ENCODE results near the gene ZNF32.
"Not testable (repeated sequence)": the region's sequence is repeated elsewhere in the genome, so short reads cannot be mapped to it uniquely, and the experiment has no call there.

The ZNF32 gene

DNA sequence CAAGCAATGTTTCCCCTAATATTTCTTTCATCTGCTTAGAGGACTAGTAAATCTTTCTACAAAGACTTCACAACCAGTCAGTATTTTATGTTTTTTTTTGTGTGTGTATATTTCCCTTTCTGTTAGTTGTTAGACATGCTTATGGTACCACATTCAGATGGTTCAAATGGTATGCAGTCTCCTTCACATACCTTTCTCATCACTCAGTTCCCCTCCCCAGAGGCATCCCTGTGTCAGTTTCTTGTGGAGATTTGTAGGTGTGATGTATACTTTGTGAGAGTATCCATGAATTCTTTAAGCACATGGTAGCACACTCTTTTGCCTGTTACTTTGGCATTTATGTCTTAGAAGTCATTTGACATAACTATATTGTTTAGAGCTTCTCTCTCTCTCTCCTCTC is 38.0 kb downstream of the ZNF32 start:
- H3K27me3 ChIP-seq (ENCODE audit: control insufficient read depth in 1 of 2, insufficient read depth in 2 of 2, low read length in 2 of 2), result no peaks in the 10 kb centered on the region
- H3K36me3 ChIP-seq (ENCODE audit: control insufficient read depth in 1 of 2, insufficient read depth in 2 of 2, low read length in 2 of 2), result peaks cover 14 to 40% of the 10 kb centered on the region in 2 donors
- H3K9ac ChIP-seq (ENCODE audit: low read depth in 1 of 2, low read length in 2 of 2), result no peak overlapping the region
- H3K27ac ChIP-seq (ENCODE audit: low read depth, low read length), result no peak overlapping the region
- no peak overlapping the region for H3K4me3 ChIP-seq (ENCODE audit: low read depth in 1 of 2, low read length in 2 of 2)
- H3K9me3 ChIP-seq (ENCODE audit: control insufficient read depth in 1 of 2, low read length in 2 of 2), result peaks cover 3 to 4% of the 10 kb centered on the region in 2 donors
- peaks cover 0 to 8% of the 10 kb centered on the region in 2 donors for H3K4me1 ChIP-seq (ENCODE audit: control insufficient read depth in 1 of 2, insufficient read depth in 2 of 2, low read length in 2 of 2)

DNA sequence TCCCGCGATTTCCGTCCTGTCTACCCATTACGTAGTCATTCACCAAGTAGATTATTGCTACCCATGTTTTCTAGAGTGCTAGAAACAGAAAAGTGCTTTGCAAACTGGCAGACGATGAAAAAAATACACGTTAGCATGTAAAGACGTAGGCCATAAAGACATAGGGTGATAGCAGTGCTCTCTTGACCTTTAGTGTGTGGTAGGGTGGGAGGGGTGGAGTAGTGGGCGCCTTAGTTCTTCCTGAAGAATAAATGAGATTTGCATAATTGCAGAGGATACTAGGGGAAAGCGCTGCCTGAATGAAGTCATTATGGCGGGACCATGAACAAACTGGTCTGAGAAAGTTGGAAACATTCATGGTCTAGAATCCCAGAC is 41.5 kb downstream of the ZNF32 start:
- no peaks in the 10 kb centered on the region for H3K9me3 ChIP-seq (ENCODE audit: control insufficient read depth in 1 of 2, low read length in 2 of 2)
- H3K4me3 ChIP-seq (ENCODE audit: low read depth in 1 of 2, low read length in 2 of 2), result peak overlapping the region; percentile 72 to 84
- peaks cover 3 to 16% of the 10 kb centered on the region in 2 donors for H3K36me3 ChIP-seq (ENCODE audit: control insufficient read depth in 1 of 2, insufficient read depth in 2 of 2, low read length in 2 of 2)
- peak overlapping the region in 1 of 2 donors; percentile 48 for H3K9ac ChIP-seq (ENCODE audit: low read depth in 1 of 2, low read length in 2 of 2)
- H3K27ac ChIP-seq (ENCODE audit: low read depth, low read length), result no peak overlapping the region
- peaks cover 0 to 8% of the 10 kb centered on the region in 2 donors for H3K4me1 ChIP-seq (ENCODE audit: control insufficient read depth in 1 of 2, insufficient read depth in 2 of 2, low read length in 2 of 2)
- no peaks in the 10 kb centered on the region for H3K27me3 ChIP-seq (ENCODE audit: control insufficient read depth in 1 of 2, insufficient read depth in 2 of 2, low read length in 2 of 2)

DNA sequence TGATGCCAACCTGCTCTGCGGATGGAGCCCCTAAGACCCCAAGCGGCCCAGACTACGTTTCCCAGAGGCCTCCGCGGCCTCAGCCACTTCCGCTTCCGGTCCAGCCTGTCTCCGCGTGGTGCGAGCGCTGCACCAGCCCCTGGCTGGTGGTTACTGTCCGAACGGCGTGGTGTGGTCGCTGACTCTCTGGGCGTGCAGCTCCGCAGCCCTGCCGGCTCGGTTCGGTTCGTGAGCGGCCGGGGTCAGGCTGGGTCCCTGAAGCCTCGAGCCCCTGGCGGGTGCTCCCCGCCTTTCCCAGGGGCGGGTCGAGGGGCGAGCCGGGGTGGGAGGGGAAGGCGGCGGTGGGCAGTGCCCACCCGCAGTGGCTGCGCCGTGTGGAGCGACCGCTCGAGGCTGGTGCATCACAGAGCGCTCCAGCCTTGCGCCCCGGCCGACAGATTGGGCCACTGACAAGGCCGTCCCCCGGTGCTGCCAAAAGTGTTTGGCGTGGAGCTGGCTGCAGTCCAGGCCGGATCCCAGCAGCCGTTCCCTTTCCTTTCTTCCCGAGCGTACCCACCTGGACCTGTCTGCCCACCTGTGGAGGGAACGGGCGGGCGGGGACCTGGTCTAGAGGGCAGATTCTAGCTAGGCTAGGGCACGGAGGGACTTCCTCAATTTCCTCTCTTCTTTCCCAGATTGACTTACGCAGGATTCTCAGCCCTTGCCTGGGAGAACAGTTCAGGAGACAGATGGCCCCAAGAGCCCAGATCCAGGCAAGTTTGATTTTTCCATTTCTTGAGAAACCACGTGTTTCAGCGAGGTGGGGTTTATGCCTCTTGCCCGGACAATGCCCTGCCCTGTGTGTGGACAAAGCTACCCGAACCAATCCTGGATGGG is 42.1 kb downstream of the ZNF32 start, which contains the start of gene ZNF485:
TSS of gene ZNF485 (plus strand) at position 116 of the 876 bp plus-strand sequence. CDS start at position 729, 613 bp downstream.
- no peaks in the 10 kb centered on the region for H3K9me3 ChIP-seq (ENCODE audit: control insufficient read depth in 1 of 2, low read length in 2 of 2)
- H3K9ac ChIP-seq (ENCODE audit: low read depth in 1 of 2, low read length in 2 of 2), result peak within 1 kb of the TSS; percentile 48 to 57
- peaks cover 0 to 8% of the 10 kb centered on the region in 2 donors for H3K4me1 ChIP-seq (ENCODE audit: control insufficient read depth in 1 of 2, insufficient read depth in 2 of 2, low read length in 2 of 2)
- H3K36me3 ChIP-seq (ENCODE audit: control insufficient read depth in 1 of 2, insufficient read depth in 2 of 2, low read length in 2 of 2), result peaks cover 3 to 16% of the 10 kb centered on the region in 2 donors
- no peak within 1 kb of the TSS for H3K27ac ChIP-seq (ENCODE audit: low read depth, low read length)
- no peaks in the 10 kb centered on the region for H3K27me3 ChIP-seq (ENCODE audit: control insufficient read depth in 1 of 2, insufficient read depth in 2 of 2, low read length in 2 of 2)
- H3K4me3 ChIP-seq (ENCODE audit: low read depth in 1 of 2, low read length in 2 of 2), result peak within 1 kb of the TSS; percentile 72 to 84

DNA sequence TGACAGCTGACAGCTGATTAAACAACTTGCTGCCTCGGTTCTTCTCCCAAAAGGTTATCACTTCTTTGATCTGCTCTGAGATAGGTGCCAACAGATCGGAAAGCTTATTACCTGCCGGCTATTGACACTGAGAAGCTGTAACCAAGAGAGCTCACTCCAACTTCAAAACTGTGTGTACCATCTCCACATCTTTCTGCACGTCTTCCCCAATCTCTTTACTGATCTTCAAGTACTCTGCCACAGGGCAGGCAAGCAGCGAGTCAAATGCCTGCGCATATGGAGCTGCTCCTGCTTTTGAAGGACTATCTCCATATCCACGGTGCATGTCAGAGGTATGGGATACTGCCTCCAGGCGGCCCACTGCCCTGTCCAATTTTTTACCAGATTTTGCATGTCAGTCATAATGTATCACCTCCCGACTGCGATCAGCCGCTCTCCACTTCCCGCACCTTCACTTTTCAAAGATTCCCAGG is 42.8 kb downstream of the ZNF32 start:
- no peak overlapping the region for H3K27ac ChIP-seq (ENCODE audit: low read depth, low read length)
- H3K9ac ChIP-seq (ENCODE audit: low read depth in 1 of 2, low read length in 2 of 2), result peak overlapping the region in 1 of 2 donors; percentile 57

DNA sequence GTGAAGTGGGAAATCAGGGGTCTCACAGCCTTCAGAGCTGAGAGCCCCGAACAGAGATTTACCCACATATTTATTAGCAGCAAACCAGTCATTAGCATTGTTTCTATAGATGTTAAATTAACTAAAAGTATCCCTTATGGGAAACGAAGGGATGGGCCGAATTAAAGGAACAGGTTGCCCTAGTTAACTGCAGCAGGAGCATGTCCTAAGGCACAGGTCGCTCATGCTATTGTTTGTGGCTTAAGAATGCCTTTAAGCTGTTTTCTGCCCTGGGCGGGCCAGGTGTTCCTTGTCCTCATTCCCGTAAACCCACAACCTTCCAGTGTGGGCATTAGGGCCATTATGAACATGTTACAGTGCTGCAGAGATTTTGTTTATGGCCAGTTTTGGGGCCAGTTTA is 47.1 kb downstream of the ZNF32 start:
- H3K9ac ChIP-seq (ENCODE audit: low read depth in 1 of 2, low read length in 2 of 2); H3K4me3 ChIP-seq (ENCODE audit: low read depth in 1 of 2, low read length in 2 of 2); H3K27ac ChIP-seq (ENCODE audit: low read depth, low read length); H3K36me3 ChIP-seq (ENCODE audit: control insufficient read depth in 1 of 2, insufficient read depth in 2 of 2, low read length in 2 of 2); H3K4me1 ChIP-seq (ENCODE audit: control insufficient read depth in 1 of 2, insufficient read depth in 2 of 2, low read length in 2 of 2); H3K27me3 ChIP-seq (ENCODE audit: control insufficient read depth in 1 of 2, insufficient read depth in 2 of 2, low read length in 2 of 2); H3K9me3 ChIP-seq (ENCODE audit: control insufficient read depth in 1 of 2, low read length in 2 of 2): not testable (repeated sequence)

More for the DNA sequence above, 42.8 kb downstream of the ZNF32 start:
- H3K36me3 ChIP-seq (ENCODE audit: control insufficient read depth in 1 of 2, insufficient read depth in 2 of 2, low read length in 2 of 2), result peaks cover 3 to 11% of the 10 kb centered on the region in 2 donors
- no peaks in the 10 kb centered on the region for H3K9me3 ChIP-seq (ENCODE audit: control insufficient read depth in 1 of 2, low read length in 2 of 2)
- H3K4me3 ChIP-seq (ENCODE audit: low read depth in 1 of 2, low read length in 2 of 2), result peak overlapping the region; percentile 72 to 84
- peaks cover 0 to 8% of the 10 kb centered on the region in 2 donors for H3K4me1 ChIP-seq (ENCODE audit: control insufficient read depth in 1 of 2, insufficient read depth in 2 of 2, low read length in 2 of 2)
- no peaks in the 10 kb centered on the region for H3K27me3 ChIP-seq (ENCODE audit: control insufficient read depth in 1 of 2, insufficient read depth in 2 of 2, low read length in 2 of 2)

DNA sequence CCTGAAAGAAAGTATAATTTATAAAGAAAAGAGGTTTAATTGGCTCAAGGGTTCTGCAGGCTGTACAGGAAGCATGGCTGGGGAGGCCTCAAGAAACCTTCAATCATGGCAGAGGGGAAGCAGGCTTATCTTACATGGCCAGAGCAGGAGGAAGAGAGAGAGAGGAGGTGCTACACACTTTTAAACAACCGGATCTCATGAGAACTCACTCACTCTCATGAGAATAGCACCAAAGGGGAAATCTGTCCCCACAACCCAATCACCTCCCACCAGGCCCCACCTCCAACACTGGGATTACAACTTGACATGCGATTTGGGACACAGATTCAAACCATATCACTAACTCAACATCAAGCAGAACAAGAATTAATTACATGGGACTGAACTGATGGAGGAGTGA is 49.3 kb downstream of the ZNF32 start:
- no peak overlapping the region for H3K27ac ChIP-seq (ENCODE audit: low read depth, low read length)
- no peaks in the 10 kb centered on the region for H3K27me3 ChIP-seq (ENCODE audit: control insufficient read depth in 1 of 2, insufficient read depth in 2 of 2, low read length in 2 of 2)
- H3K36me3 ChIP-seq (ENCODE audit: control insufficient read depth in 1 of 2, insufficient read depth in 2 of 2, low read length in 2 of 2), result no peaks in the 10 kb centered on the region
- no peaks in the 10 kb centered on the region for H3K9me3 ChIP-seq (ENCODE audit: control insufficient read depth in 1 of 2, low read length in 2 of 2)
- H3K4me1 ChIP-seq (ENCODE audit: control insufficient read depth in 1 of 2, insufficient read depth in 2 of 2, low read length in 2 of 2), result peaks cover 18 to 21% of the 10 kb centered on the region in 2 donors
- no peak overlapping the region for H3K9ac ChIP-seq (ENCODE audit: low read depth in 1 of 2, low read length in 2 of 2)
- H3K4me3 ChIP-seq (ENCODE audit: low read depth in 1 of 2, low read length in 2 of 2), result no peak overlapping the region

DNA sequence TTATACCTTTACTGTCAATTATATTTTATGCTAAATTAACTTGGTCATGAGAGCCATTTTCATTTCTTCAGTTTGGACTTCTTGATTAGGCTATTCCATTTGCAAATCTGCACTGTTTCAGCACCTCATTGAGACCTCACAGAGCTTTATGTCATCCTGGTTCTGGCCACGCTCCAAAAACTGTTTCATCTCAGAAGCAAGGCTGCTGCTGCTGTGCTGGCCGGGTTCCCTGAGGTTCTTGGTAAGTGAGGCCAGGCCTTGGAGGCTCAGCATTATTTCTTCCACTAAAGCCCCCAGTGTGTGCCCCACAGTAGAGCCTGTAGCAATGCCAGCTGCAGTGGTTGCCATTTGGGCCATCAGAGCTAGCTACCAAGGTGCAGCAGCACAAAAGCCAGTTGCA is 50.2 kb downstream of the ZNF32 start:
- Histone ChIP-seq H3K9me3 (ENCODE audit: control insufficient read depth in 1 of 2, low read length in 2 of 2) (no peaks in the 10 kb centered on the region), H3K4me1 (ENCODE audit: control insufficient read depth in 1 of 2, insufficient read depth in 2 of 2, low read length in 2 of 2) (peaks cover 18 to 21% of the 10 kb centered on the region in 2 donors), H3K27ac (ENCODE audit: low read depth, low read length) (no peak overlapping the region), H3K4me3 (ENCODE audit: low read depth in 1 of 2, low read length in 2 of 2) (no peak overlapping the region), H3K9ac (ENCODE audit: low read depth in 1 of 2, low read length in 2 of 2) (no peak overlapping the region), H3K36me3 (ENCODE audit: control insufficient read depth in 1 of 2, insufficient read depth in 2 of 2, low read length in 2 of 2) (no peaks in the 10 kb centered on the region), H3K27me3 (ENCODE audit: control insufficient read depth in 1 of 2, insufficient read depth in 2 of 2, low read length in 2 of 2) (no peaks in the 10 kb centered on the region)

DNA sequence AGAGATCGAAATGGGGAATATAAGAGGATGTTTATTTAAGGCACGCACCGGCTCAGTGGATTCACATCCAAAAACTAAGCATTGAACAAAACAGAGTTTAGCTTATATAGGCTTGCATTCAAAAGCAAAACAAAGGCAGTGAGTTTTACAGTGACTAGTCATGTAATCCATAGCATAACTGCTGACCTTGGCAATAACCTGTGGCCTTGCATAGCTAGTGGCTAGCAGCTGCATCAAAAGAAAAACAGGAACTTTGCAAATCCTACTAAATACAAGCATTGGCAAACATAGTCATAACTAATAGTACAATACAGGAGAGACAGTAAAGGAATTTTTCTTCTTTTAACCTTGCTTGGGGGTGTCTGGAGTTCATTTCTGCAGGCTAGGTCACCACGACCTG is 52.1 kb downstream of the ZNF32 start:
- peaks cover 18 to 21% of the 10 kb centered on the region in 2 donors for H3K4me1 ChIP-seq (ENCODE audit: control insufficient read depth in 1 of 2, insufficient read depth in 2 of 2, low read length in 2 of 2)
- H3K9me3 ChIP-seq (ENCODE audit: control insufficient read depth in 1 of 2, low read length in 2 of 2), result no peaks in the 10 kb centered on the region
- no peaks in the 10 kb centered on the region for H3K27me3 ChIP-seq (ENCODE audit: control insufficient read depth in 1 of 2, insufficient read depth in 2 of 2, low read length in 2 of 2)
- no peak overlapping the region for H3K27ac ChIP-seq (ENCODE audit: low read depth, low read length)
- H3K4me3 ChIP-seq (ENCODE audit: low read depth in 1 of 2, low read length in 2 of 2), result no peak overlapping the region
- no peak overlapping the region for H3K9ac ChIP-seq (ENCODE audit: low read depth in 1 of 2, low read length in 2 of 2)
- no peaks in the 10 kb centered on the region for H3K36me3 ChIP-seq (ENCODE audit: control insufficient read depth in 1 of 2, insufficient read depth in 2 of 2, low read length in 2 of 2)

DNA sequence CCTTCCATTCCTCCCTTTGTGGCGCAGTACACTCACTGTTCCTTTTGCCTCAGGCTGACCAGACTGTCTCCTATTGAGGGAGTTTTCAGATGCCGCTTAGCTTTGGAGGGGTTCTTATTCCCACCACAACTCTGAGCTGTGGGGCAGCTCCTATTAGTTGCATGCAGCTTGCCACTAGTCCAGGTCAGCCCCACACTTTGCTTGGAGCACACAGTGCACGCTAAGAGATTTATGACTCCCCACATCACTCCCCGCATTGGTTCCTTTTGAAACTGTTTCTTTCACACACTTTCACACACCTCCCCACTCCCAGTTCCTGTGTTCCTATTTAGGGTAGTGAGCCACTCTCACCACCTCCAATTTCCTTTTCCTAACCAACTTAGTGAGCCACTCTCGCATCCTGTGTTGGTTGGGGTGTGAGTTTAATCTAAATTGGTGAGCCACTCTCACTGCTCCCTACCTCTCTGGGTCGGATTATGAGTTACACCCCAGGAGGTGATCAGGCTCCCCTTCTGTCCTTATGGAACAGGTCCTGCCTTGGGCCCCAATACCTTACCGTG is 52.9 kb downstream of the ZNF32 start:
- H3K4me3 ChIP-seq (ENCODE audit: low read depth in 1 of 2, low read length in 2 of 2), result peak overlapping the region in 1 of 2 donors; percentile 61
- no peaks in the 10 kb centered on the region for H3K27me3 ChIP-seq (ENCODE audit: control insufficient read depth in 1 of 2, insufficient read depth in 2 of 2, low read length in 2 of 2)
- H3K9ac ChIP-seq (ENCODE audit: low read depth in 1 of 2, low read length in 2 of 2), result no peak overlapping the region
- no peaks in the 10 kb centered on the region for H3K9me3 ChIP-seq (ENCODE audit: control insufficient read depth in 1 of 2, low read length in 2 of 2)
- H3K27ac ChIP-seq (ENCODE audit: low read depth, low read length), result no peak overlapping the region
- H3K4me1 ChIP-seq (ENCODE audit: control insufficient read depth in 1 of 2, insufficient read depth in 2 of 2, low read length in 2 of 2), result peaks cover 18 to 21% of the 10 kb centered on the region in 2 donors
- H3K36me3 ChIP-seq (ENCODE audit: control insufficient read depth in 1 of 2, insufficient read depth in 2 of 2, low read length in 2 of 2), result no peaks in the 10 kb centered on the region

DNA sequence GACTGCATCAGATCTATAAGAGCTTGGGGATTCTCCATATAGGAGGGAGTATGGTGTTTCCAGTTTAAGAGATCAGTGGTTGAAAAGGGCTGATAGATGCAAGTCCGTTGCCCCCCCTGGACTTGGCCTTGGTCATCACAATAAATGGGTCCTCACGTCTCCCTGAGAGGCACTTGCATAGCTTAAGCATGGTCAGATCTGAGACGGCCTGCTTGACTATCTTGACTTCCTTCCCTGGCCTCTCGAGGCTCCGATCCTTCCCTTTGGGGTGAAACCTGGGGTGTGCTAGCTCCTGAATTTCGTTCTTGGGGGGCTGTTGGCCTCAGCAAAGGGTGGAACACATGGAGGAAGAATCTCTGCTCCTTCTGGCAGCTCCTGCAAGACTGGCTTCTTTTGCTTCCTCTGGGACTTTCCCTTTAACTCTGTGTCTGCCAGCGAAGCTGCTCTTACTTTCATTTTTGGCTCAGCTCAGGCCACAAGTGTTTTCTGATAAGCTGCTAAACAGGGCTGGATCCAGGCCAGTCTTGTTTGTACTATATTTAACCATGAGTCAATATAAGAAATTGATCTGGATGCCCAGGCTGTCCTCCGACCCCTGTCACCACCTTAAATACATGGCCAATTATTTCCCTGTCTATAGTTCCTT is 53.6 kb downstream of the ZNF32 start:
- Histone ChIP-seq H3K9ac (ENCODE audit: low read depth in 1 of 2, low read length in 2 of 2) (peak overlapping the region in 1 of 2 donors; percentile 21), H3K4me3 (ENCODE audit: low read depth in 1 of 2, low read length in 2 of 2) (peak overlapping the region; percentile 48 to 61), H3K36me3 (ENCODE audit: control insufficient read depth in 1 of 2, insufficient read depth in 2 of 2, low read length in 2 of 2) (no peaks in the 10 kb centered on the region), H3K27ac (ENCODE audit: low read depth, low read length) (no peak overlapping the region), H3K4me1 (ENCODE audit: control insufficient read depth in 1 of 2, insufficient read depth in 2 of 2, low read length in 2 of 2) (peaks cover 18 to 21% of the 10 kb centered on the region in 2 donors), H3K9me3 (ENCODE audit: control insufficient read depth in 1 of 2, low read length in 2 of 2) (no peaks in the 10 kb centered on the region), H3K27me3 (ENCODE audit: control insufficient read depth in 1 of 2, insufficient read depth in 2 of 2, low read length in 2 of 2) (no peaks in the 10 kb centered on the region)

Data from duodenal mucosa (tissue), 2 donors.